Osteoblast (primary cell): ENCODE results near the gene PKP2. TPM values are rescaled to one million over a fixed set of nuclear protein-coding genes. Genes with fewer than 3 reads are reported as not detected.

Experiments used
- DNase-seq: peaks from one replicate; pipeline ENCODE4 v3.0.0; 2011; ENCODE audit warnings: low spot score, mixed read lengths; ENCODE audit not compliant: insufficient read length; ENCODE audit errors: missing footprints
- H2AFZ ChIP-seq: 2 replicates; pipeline ENCODE4 v1.6.0; 2011; ENCODE audit warnings: mild to moderate bottlenecking, low read length
- H3K27ac ChIP-seq: 2 replicates; pipeline ENCODE4 v1.5.1; 2011; ENCODE audit warnings: mild to moderate bottlenecking, low read depth, low read length, moderate library complexity
- H3K27me3 ChIP-seq: 2 replicates; pipeline ENCODE4 v1.6.0; 2012; ENCODE audit warnings: mild to moderate bottlenecking, control low read depth, inconsistent platforms, low read length, moderate library complexity; ENCODE audit not compliant: insufficient read depth
- H3K36me3 ChIP-seq: 2 replicates; pipeline ENCODE4 v1.5.1; 2011; ENCODE audit warnings: mild to moderate bottlenecking, low read length, control low read depth, moderate library complexity; ENCODE audit not compliant: insufficient read depth
- H3K4me1 ChIP-seq: 2 replicates; pipeline ENCODE4 v1.5.1; 2011; ENCODE audit warnings: mild to moderate bottlenecking, low read length, control low read depth, moderate library complexity; ENCODE audit not compliant: insufficient read depth
- H3K4me2 ChIP-seq: 2 replicates; pipeline ENCODE4 v1.6.0; 2011; ENCODE audit warnings: mild to moderate bottlenecking, low read length; ENCODE audit not compliant: insufficient read depth
- H3K4me3 ChIP-seq: fragments of 200-600 bp; sonication (generic); 3 replicates; pipeline ENCODE4 v1.5.1; 2012; ENCODE audit warnings: mild to moderate bottlenecking, low read length, inconsistent platforms; ENCODE audit not compliant: insufficient read depth
- H3K79me2 ChIP-seq: 2 replicates; pipeline ENCODE4 v1.6.0; 2012; ENCODE audit warnings: mild to moderate bottlenecking, low read length, control low read depth, inconsistent platforms; ENCODE audit not compliant: insufficient read depth
- H3K9me3 ChIP-seq: 2 replicates; pipeline ENCODE4 v1.5.1; 2011; ENCODE audit warnings: low read depth, low read length, control low read depth
- H4K20me1 ChIP-seq: 2 replicates; pipeline ENCODE4 v1.6.0; 2012; ENCODE audit warnings: mild to moderate bottlenecking, low read length, control low read depth; ENCODE audit not compliant: insufficient read depth
- CTCF ChIP-seq: IDR thresholded peaks from 2 replicates; pipeline ENCODE4 v1.5.1; 2011; ENCODE audit warnings: mild to moderate bottlenecking, low read depth, low read length, moderate library complexity; ENCODE audit errors: extremely low read depth
- total RNA-seq: library from RNA; depleted of rRNA; stranded (reverse); fragments of >200 nt; gene quantifications from 2 replicates; pipeline ENCODE4 v1.2.3, GENCODE V29; 2012

The PKP2 gene
- total RNA-seq, 1 donor: under 0.01 TPM

GRCh38 chr12:32742133-32742532, 154.4 kb downstream of the PKP2 start:
- H3K9me3 ChIP-seq: no peaks in the 10 kb centered on the region
- H4K20me1 ChIP-seq: peaks cover 3% of the 10 kb centered on the region
- no peak overlapping the region for H2AFZ ChIP-seq
- H3K4me1 ChIP-seq: no peaks in the 10 kb centered on the region
- H3K27me3 ChIP-seq: no peaks in the 10 kb centered on the region
- H3K36me3 ChIP-seq: peaks cover 85% of the 10 kb centered on the region
- DNase-seq: no peak
- peaks cover 9% of the 10 kb centered on the region for H3K79me2 ChIP-seq
- TF ChIP-seq CTCF: no peak
- H3K4me2 ChIP-seq: no peak overlapping the region
- H3K4me3 ChIP-seq: no peak overlapping the region
- H3K27ac ChIP-seq: no peak overlapping the region

Other genes starting within 250 kb of the PKP2 start
- gene DNM1L, start 217.5 kb downstream of the PKP2 start, total RNA-seq: 74.9 and 80.7 TPM in 2 replicates
- 23.9 and 27.7 TPM in 2 replicates for gene YARS2, start 140.9 kb downstream of the PKP2 start, total RNA-seq